ENCODE results near the gene RALGPS1. TPM values are rescaled to one million over a fixed set of nuclear protein-coding genes. Genes with fewer than 3 reads are reported as not detected.

RALGPS1 gene
- polyA plus RNA-seq, 4 donors = 16.6 to 53.3 (median 26.8) TPM

GRCh38 chr9:126989847-126990842, 75.6 kb downstream of the RALGPS1 start:
- whole genome bisulfite sequencing, 3 donors = 72 to 87% (median 74%) methylated on average over 19 of the region's 19 CpGs
- H3K27me3 ChIP-seq (ENCODE audit: control insufficient read depth in 3 of 3, insufficient read depth in 3 of 3, low read length in 3 of 3) = no peaks in the 10 kb centered on the region
- peak in 1 of 2 donors; percentile 81 for DNase-seq
- H3K9me3 ChIP-seq (ENCODE audit: control insufficient read depth in 2 of 2, insufficient read depth in 1 of 2, low read depth in 1 of 2, low read length in 1 of 2) = peaks cover 0 to 6% of the 10 kb centered on the region in 2 donors
- no peak overlapping the region for H3K4me3 ChIP-seq (ENCODE audit: low read depth in 1 of 3, low read length in 3 of 3)
- peak overlapping the region; percentile 1 to 77 (median 64) for H3K27ac ChIP-seq (ENCODE audit: low read depth in 1 of 3, low read length in 2 of 3)
- peaks cover 0 to 40% (median 6%) of the 10 kb centered on the region in 3 donors for H3K36me3 ChIP-seq (ENCODE audit: control insufficient read depth in 3 of 3, insufficient read depth in 2 of 3, low read depth in 1 of 3, low read length in 3 of 3)
- no peak for FAIRE-seq
- H3K4me1 ChIP-seq (ENCODE audit: control insufficient read depth in 3 of 3, insufficient read depth in 2 of 3, low read depth in 1 of 3, low read length in 2 of 3) = peaks cover 10 to 45% (median 12%) of the 10 kb centered on the region in 3 donors

- H3K4me1 ChIP-seq (ENCODE audit: control insufficient read depth in 3 of 3, insufficient read depth in 2 of 3, low read depth in 1 of 3, low read length in 2 of 3) = peaks cover 7 to 38% (median 9%) of the 10 kb centered on the region in 3 donors
- DNase-seq (peak in 1 of 2 donors; percentile 42), FAIRE-seq (no peak)
- no peak overlapping the region for H3K4me3 ChIP-seq (ENCODE audit: low read depth in 1 of 3, low read length in 3 of 3)
- peaks cover 0 to 6% of the 10 kb centered on the region in 2 donors for H3K9me3 ChIP-seq (ENCODE audit: control insufficient read depth in 2 of 2, insufficient read depth in 1 of 2, low read depth in 1 of 2, low read length in 1 of 2)
- WGBS, 3 donors = 59 to 98% (median 88%) methylated on average over 2 of the region's 2 CpGs
- H3K27ac ChIP-seq (ENCODE audit: low read depth in 1 of 3, low read length in 2 of 3) = peak overlapping the region in 1 of 3 donors; percentile 77
- no peaks in the 10 kb centered on the region for H3K27me3 ChIP-seq (ENCODE audit: control insufficient read depth in 3 of 3, insufficient read depth in 3 of 3, low read length in 3 of 3)
- peaks cover 0 to 39% (median 6%) of the 10 kb centered on the region in 3 donors for H3K36me3 ChIP-seq (ENCODE audit: control insufficient read depth in 3 of 3, insufficient read depth in 2 of 3, low read depth in 1 of 3, low read length in 3 of 3)
Observed at GRCh38 chr9:126991183-126991582, 76.6 kb downstream of the RALGPS1 start.

- no peaks in the 10 kb centered on the region for H3K27me3 ChIP-seq (ENCODE audit: control insufficient read depth in 3 of 3, insufficient read depth in 3 of 3, low read length in 3 of 3)
- H3K27ac ChIP-seq (ENCODE audit: low read depth in 1 of 3, low read length in 2 of 3) = no peak overlapping the region
- H3K9me3 ChIP-seq (ENCODE audit: control insufficient read depth in 2 of 2, insufficient read depth in 1 of 2, low read depth in 1 of 2, low read length in 1 of 2) = peaks cover 0 to 6% of the 10 kb centered on the region in 2 donors
- FAIRE-seq (no peak), DNase-seq (no peak)
- H3K36me3 ChIP-seq (ENCODE audit: control insufficient read depth in 3 of 3, insufficient read depth in 2 of 3, low read depth in 1 of 3, low read length in 3 of 3) = peaks cover 0 to 30% (median 6%) of the 10 kb centered on the region in 3 donors
- no peak overlapping the region for H3K4me3 ChIP-seq (ENCODE audit: low read depth in 1 of 3, low read length in 3 of 3)
- H3K4me1 ChIP-seq (ENCODE audit: control insufficient read depth in 3 of 3, insufficient read depth in 2 of 3, low read depth in 1 of 3, low read length in 2 of 3) = peaks cover 0 to 26% (median 4%) of the 10 kb centered on the region in 3 donors
Observed at GRCh38 chr9:126992427-126992826, 77.8 kb downstream of the RALGPS1 start.

- DNase-seq (no peak), FAIRE-seq (no peak)
- Histone ChIP-seq H3K27ac (ENCODE audit: low read depth in 1 of 3, low read length in 2 of 3) (no peak overlapping the region), H3K36me3 (ENCODE audit: control insufficient read depth in 3 of 3, insufficient read depth in 2 of 3, low read depth in 1 of 3, low read length in 3 of 3) (no peaks in the 10 kb centered on the region), H3K27me3 (ENCODE audit: control insufficient read depth in 3 of 3, insufficient read depth in 3 of 3, low read length in 3 of 3) (no peaks in the 10 kb centered on the region), H3K4me1 (ENCODE audit: control insufficient read depth in 3 of 3, insufficient read depth in 2 of 3, low read depth in 1 of 3, low read length in 2 of 3) (no peaks in the 10 kb centered on the region), H3K4me3 (ENCODE audit: low read depth in 1 of 3, low read length in 3 of 3) (no peak overlapping the region), H3K9me3 (ENCODE audit: control insufficient read depth in 2 of 2, insufficient read depth in 1 of 2, low read depth in 1 of 2, low read length in 1 of 2) (no peaks in the 10 kb centered on the region)
- WGBS, 3 donors = 65 to 72% (median 69%) methylated on average over 2 of the region's 2 CpGs
Observed at GRCh38 chr9:126999315-127000068, 84.9 kb downstream of the RALGPS1 start.

- Histone ChIP-seq H3K27me3 (ENCODE audit: control insufficient read depth in 3 of 3, insufficient read depth in 3 of 3, low read length in 3 of 3) (no peaks in the 10 kb centered on the region), H3K4me1 (ENCODE audit: control insufficient read depth in 3 of 3, insufficient read depth in 2 of 3, low read depth in 1 of 3, low read length in 2 of 3) (no peaks in the 10 kb centered on the region), H3K4me3 (ENCODE audit: low read depth in 1 of 3, low read length in 3 of 3) (no peak overlapping the region), H3K27ac (ENCODE audit: low read depth in 1 of 3, low read length in 2 of 3) (peak overlapping the region in 1 of 3 donors; percentile 18), H3K36me3 (ENCODE audit: control insufficient read depth in 3 of 3, insufficient read depth in 2 of 3, low read depth in 1 of 3, low read length in 3 of 3) (peaks cover 0 to 2% (median 0%) of the 10 kb centered on the region in 3 donors), H3K9me3 (ENCODE audit: control insufficient read depth in 2 of 2, insufficient read depth in 1 of 2, low read depth in 1 of 2, low read length in 1 of 2) (no peaks in the 10 kb centered on the region)
- DNase-seq (no peak), FAIRE-seq (no peak)
- 62 to 85% (median 75%) methylated on average over 3 of the region's 3 CpGs for WGBS, 3 donors
Observed at GRCh38 chr9:127004946-127005769, 90.6 kb downstream of the RALGPS1 start.

- FAIRE-seq = no peak
- no peaks in the 10 kb centered on the region for H3K27me3 ChIP-seq (ENCODE audit: control insufficient read depth in 3 of 3, insufficient read depth in 3 of 3, low read length in 3 of 3)
- 92 to 98% (median 93%) methylated on average over 5 of the region's 5 CpGs for WGBS, 3 donors
- H3K4me3 ChIP-seq (ENCODE audit: low read depth in 1 of 3, low read length in 3 of 3) = no peak overlapping the region
- H3K27ac ChIP-seq (ENCODE audit: low read depth in 1 of 3, low read length in 2 of 3) = no peak overlapping the region
- no peak for DNase-seq
- H3K9me3 ChIP-seq (ENCODE audit: control insufficient read depth in 2 of 2, insufficient read depth in 1 of 2, low read depth in 1 of 2, low read length in 1 of 2) = no peaks in the 10 kb centered on the region
- no peaks in the 10 kb centered on the region for H3K4me1 ChIP-seq (ENCODE audit: control insufficient read depth in 3 of 3, insufficient read depth in 2 of 3, low read depth in 1 of 3, low read length in 2 of 3)
- H3K36me3 ChIP-seq (ENCODE audit: control insufficient read depth in 3 of 3, insufficient read depth in 2 of 3, low read depth in 1 of 3, low read length in 3 of 3) = peaks cover 0 to 2% (median 0%) of the 10 kb centered on the region in 3 donors
Observed at GRCh38 chr9:127005770-127006314, 91.3 kb downstream of the RALGPS1 start.

GRCh38 chr9:127007638-127008037, 93.1 kb downstream of the RALGPS1 start:
- DNase-seq (no peak), FAIRE-seq (no peak)
- Histone ChIP-seq H3K36me3 (ENCODE audit: control insufficient read depth in 3 of 3, insufficient read depth in 2 of 3, low read depth in 1 of 3, low read length in 3 of 3) (peaks cover 0 to 6% (median 0%) of the 10 kb centered on the region in 3 donors), H3K9me3 (ENCODE audit: control insufficient read depth in 2 of 2, insufficient read depth in 1 of 2, low read depth in 1 of 2, low read length in 1 of 2) (no peaks in the 10 kb centered on the region), H3K27ac (ENCODE audit: low read depth in 1 of 3, low read length in 2 of 3) (no peak overlapping the region), H3K27me3 (ENCODE audit: control insufficient read depth in 3 of 3, insufficient read depth in 3 of 3, low read length in 3 of 3) (no peaks in the 10 kb centered on the region), H3K4me1 (ENCODE audit: control insufficient read depth in 3 of 3, insufficient read depth in 2 of 3, low read depth in 1 of 3, low read length in 2 of 3) (peaks cover 0 to 3% (median 0%) of the 10 kb centered on the region in 3 donors), H3K4me3 (ENCODE audit: low read depth in 1 of 3, low read length in 3 of 3) (no peak overlapping the region)
- WGBS, 3 donors = 90 to 98% (median 91%) methylated on average over 6 of the region's 6 CpGs
